ENCODE results near the gene UNC5B.

DNA sequence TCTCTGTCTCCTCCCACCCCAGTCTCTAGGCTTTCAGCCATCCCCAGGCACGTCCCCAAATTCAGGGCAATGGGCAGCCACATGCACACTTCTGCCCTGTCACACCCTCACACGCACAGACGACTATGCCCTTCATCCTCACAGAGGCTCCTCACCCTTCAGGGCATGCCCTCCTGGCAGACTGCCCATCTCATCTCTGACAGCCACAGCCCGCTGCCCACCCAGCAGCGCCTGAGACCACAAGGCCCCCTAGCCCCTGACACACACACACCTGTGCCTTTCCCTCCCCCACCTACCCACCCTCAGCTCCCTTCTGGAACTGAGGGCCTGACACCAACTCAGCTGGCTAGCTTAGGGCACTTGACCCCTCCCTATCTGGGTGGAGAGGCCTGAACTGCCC is 83.7 kb downstream of the UNC5B start:
- TF ChIP-seq POLR2A (IDR thresholded peaks at IDR 0.05; ENCODE audit: low read depth, low read length) (no peak), SPI1 (IDR thresholded peaks at IDR 0.05; ENCODE audit: low read depth, low read length) (no peak), POLR2AphosphoS5 (IDR thresholded peaks at IDR 0.05; ENCODE audit: low read depth, low read length) (no peak), TAF1 (IDR thresholded peaks at IDR 0.05; ENCODE audit: low read depth, low read length) (no peak), PAX5 (IDR thresholded peaks at IDR 0.05; ENCODE audit: insufficient read depth, low read length, severe bottlenecking) (no peak), POU2F2 (IDR thresholded peaks at IDR 0.05; ENCODE audit: low read depth, low read length) (no peak)
